Measurements from ENCODE around the gene TRMT11. TPM values are rescaled to one million over a fixed set of nuclear protein-coding genes. Genes with fewer than 3 reads are reported as not detected.

The TRMT11 gene
- total RNA-seq, 1 donor from 2014 or later: 28.7 TPM

- Histone ChIP-seq H3K27me3 (ENCODE audit: control insufficient read depth, insufficient read depth, low read length) (no peaks in the 10 kb centered on the region), H3K36me3 (ENCODE audit: control insufficient read depth, insufficient read depth, low read length) (no peaks in the 10 kb centered on the region), H3K4me3 (ENCODE audit: low read depth, low read length) (no peak overlapping the region)
- TF ChIP-seq CTCF (IDR thresholded peaks at IDR 0.05; ENCODE audit: insufficient read depth, low read length, severe bottlenecking): no peak
- FAIRE-seq (no peak), DNase-seq (ENCODE audit: low read depth) (no peak)
Observed at GRCh38 chr6:126038234-126038633, 51.9 kb downstream of the TRMT11 start.

- Histone ChIP-seq H3K36me3 (ENCODE audit: control insufficient read depth, insufficient read depth, low read length) (no peaks in the 10 kb centered on the region), H3K27me3 (ENCODE audit: control insufficient read depth, insufficient read depth, low read length) (no peaks in the 10 kb centered on the region), H3K4me3 (ENCODE audit: low read depth, low read length) (no peak overlapping the region)
- DNase-seq (ENCODE audit: low read depth) (peak; percentile 49), FAIRE-seq (no peak)
- TF ChIP-seq CTCF (IDR thresholded peaks at IDR 0.05; ENCODE audit: insufficient read depth, low read length, severe bottlenecking): no peak
Observed at GRCh38 chr6:126039284-126039683, 52.9 kb downstream of the TRMT11 start.

GRCh38 chr6:126040394-126040793 lies 54.1 kb downstream of the TRMT11 start:
- no peak overlapping the region for H3K4me3 ChIP-seq (ENCODE audit: low read depth, low read length)
- H3K36me3 ChIP-seq (ENCODE audit: control insufficient read depth, insufficient read depth, low read length): no peaks in the 10 kb centered on the region
- no peak for FAIRE-seq
- TF ChIP-seq CTCF (IDR thresholded peaks at IDR 0.05; ENCODE audit: insufficient read depth, low read length, severe bottlenecking): no peak
- no peaks in the 10 kb centered on the region for H3K27me3 ChIP-seq (ENCODE audit: control insufficient read depth, insufficient read depth, low read length)
- no peak for DNase-seq (ENCODE audit: low read depth)

GRCh38 chr6:126040826-126041225 lies 54.5 kb downstream of the TRMT11 start:
- FAIRE-seq (no peak), DNase-seq (ENCODE audit: low read depth) (peak; percentile 87)
- TF ChIP-seq CTCF (IDR thresholded peaks at IDR 0.05; ENCODE audit: insufficient read depth, low read length, severe bottlenecking): no peak
- Histone ChIP-seq H3K4me3 (ENCODE audit: low read depth, low read length) (no peak overlapping the region), H3K36me3 (ENCODE audit: control insufficient read depth, insufficient read depth, low read length) (no peaks in the 10 kb centered on the region), H3K27me3 (ENCODE audit: control insufficient read depth, insufficient read depth, low read length) (no peaks in the 10 kb centered on the region)

- DNase-seq (ENCODE audit: low read depth) (no peak), FAIRE-seq (no peak)
- H3K4me3 ChIP-seq (ENCODE audit: low read depth, low read length): no peak overlapping the region
- H3K27me3 ChIP-seq (ENCODE audit: control insufficient read depth, insufficient read depth, low read length): no peaks in the 10 kb centered on the region
- no peaks in the 10 kb centered on the region for H3K36me3 ChIP-seq (ENCODE audit: control insufficient read depth, insufficient read depth, low read length)
- no peak for TF ChIP-seq CTCF (IDR thresholded peaks at IDR 0.05; ENCODE audit: insufficient read depth, low read length, severe bottlenecking)
Observed at GRCh38 chr6:126041516-126041915, 55.2 kb downstream of the TRMT11 start.

GRCh38 chr6:126042001-126042419 lies 55.7 kb downstream of the TRMT11 start:
- Histone ChIP-seq H3K36me3 (ENCODE audit: control insufficient read depth, insufficient read depth, low read length) (no peaks in the 10 kb centered on the region), H3K27me3 (ENCODE audit: control insufficient read depth, insufficient read depth, low read length) (no peaks in the 10 kb centered on the region), H3K4me3 (ENCODE audit: low read depth, low read length) (no peak overlapping the region)
- no peak for TF ChIP-seq CTCF (IDR thresholded peaks at IDR 0.05; ENCODE audit: insufficient read depth, low read length, severe bottlenecking)
- DNase-seq (ENCODE audit: low read depth) (no peak), FAIRE-seq (no peak)

Data from bronchial epithelial cell (primary cell).